Left renal cortex interstitium (tissue), 4 donors: ENCODE data around the gene LUZP1. TPM values are rescaled to one million over a fixed set of nuclear protein-coding genes. Genes with fewer than 3 reads are reported as not detected.

Experiments used
- DNase-seq, 4 donors: peaks; one replicate each; pipeline ENCODE4 v3.0.0-alpha.2; 2013; ENCODE audit warnings: low read depth in 4 of 4, low spot score in 2 of 4, missing footprints in 1 of 4
- polyA plus RNA-seq, 4 donors: library from polyadenylated mRNA; unstranded; fragments of 120-200 nt; gene quantifications; one replicate each; pipeline ENCODE4 v1.2.1, GENCODE V29; 2013; ENCODE audit not compliant: insufficient read length in 4 of 4

Gene LUZP1
- polyA plus RNA-seq, 4 donors = 30.7 to 35.7 (median 32.1) TPM

DNA sequence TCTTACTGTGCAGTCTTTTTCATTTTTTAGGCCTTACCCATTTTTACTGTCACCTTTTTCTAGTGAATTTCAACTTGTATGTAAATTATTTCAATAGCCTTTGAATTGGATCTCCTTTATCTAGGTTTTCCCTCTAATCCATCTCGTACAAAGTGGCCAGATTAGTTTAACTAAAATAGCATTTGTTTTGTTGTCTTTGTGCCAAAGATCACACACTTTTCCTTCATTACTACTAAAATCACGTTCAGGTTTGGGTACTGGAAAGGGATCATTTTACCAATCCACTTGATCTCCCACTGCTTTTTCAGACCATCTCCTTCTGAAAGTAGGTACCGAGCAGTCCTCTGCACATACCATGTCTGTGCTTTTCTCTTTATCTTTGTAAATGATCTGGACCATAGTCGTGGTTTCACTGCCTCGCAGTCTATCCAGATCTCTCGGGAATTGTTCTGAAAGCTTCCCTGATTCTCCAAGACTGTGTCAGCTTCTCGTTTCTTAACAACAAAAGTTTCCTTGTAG, 129.3 kb downstream of the LUZP1 start:
- no peak for DNase-seq

DNA sequence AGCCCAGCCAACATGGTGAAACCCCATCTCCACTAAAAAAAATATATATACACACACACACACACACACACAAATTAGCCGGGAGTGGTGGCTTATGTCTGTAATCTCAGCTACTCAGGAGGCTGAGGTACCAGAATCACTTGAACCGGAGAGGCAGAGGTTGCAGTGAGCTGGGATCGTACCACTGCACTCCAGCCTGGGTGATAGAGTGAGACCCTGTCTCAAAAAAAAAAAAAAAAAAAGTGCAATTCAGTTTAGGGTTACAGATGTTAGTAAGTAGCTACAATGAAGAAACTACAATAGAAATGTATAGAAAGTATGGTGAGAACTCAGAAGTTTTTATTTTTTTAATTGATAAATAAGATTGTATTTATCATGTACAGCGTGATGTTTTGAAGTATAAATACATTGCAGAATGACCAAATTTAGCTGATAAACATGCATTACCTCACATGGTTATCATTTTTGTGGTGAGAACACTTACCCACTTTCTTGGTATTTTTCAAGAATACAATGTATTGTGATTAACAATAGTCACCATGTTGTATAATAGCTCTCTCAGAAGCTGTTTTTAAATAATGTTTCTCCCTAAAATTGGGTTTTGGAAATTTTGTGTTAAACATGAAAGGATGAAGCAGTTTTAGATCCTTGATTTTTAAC, 131.4 kb downstream of the LUZP1 start:
- DNase-seq = no peak

DNA sequence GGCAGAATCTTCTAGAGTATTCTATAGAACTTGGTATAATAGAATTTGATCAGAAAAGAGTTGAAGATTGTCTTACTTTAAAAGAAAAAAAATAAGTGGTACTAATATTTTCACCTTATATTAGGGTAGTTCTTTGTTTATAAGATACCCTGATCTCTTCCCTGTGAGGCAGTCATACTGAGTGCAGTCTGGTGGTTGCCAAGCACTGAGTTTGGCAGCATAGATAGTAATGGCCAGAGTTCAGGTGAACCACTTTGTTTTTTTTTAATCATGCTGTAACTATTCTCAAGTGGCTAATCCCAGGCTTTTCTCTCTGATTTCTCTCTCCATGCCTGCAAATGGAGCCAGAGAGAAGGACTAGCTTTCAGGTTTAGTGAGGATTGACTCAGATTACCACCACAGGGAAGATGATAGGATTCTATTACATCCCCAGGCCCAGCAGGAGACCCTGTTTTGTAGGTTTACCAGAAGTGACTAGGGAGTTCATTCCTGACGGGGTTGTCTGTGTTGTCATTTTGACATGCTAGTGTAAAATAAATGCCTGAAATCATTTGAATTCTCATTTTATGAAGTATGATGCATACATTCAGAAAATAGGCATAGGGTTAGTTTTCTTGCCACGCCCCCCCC, 132.7 kb downstream of the LUZP1 start:
- no peak for DNase-seq

Other genes starting within 250 kb of the LUZP1 start
- not detected for gene LACTBL1, start 196.0 kb downstream of the LUZP1 start, polyA plus RNA-seq
- under 1 TPM in 1 of 4 donors, not detected in 3; 0.49 TPM for gene TEX46, start 153.0 kb downstream of the LUZP1 start, polyA plus RNA-seq
- 100 to 1,000 TPM; 129 to 142 (median 135) TPM for gene KDM1A, start 149.4 kb downstream of the LUZP1 start, polyA plus RNA-seq
- gene HTR1D, start 48.6 kb upstream of the LUZP1 start, polyA plus RNA-seq = under 1 TPM; 0.14 to 0.48 (median 0.29) TPM
- 100 to 1,000 TPM; 247 to 287 (median 255) TPM for gene HNRNPR, start 175.4 kb upstream of the LUZP1 start, polyA plus RNA-seq
- gene ZNF436, start 201.0 kb upstream of the LUZP1 start, polyA plus RNA-seq = 10 to 100 TPM; 27.2 to 34.7 (median 32.2) TPM